Calu3 (cell line): ENCODE data around the gene G3BP1. TPM values are rescaled to one million over a fixed set of nuclear protein-coding genes. Genes with fewer than 3 reads are reported as not detected.

ENCODE experiments used
- BruUV-seq: library from RNA; stranded (reverse); fragments of 400-500 nt; replicated peaks from 2 replicates; lab custom pipeline; 2021; lab: Mats Ljungman, UMichigan
- CTCF ChIA-PET: fragments of 300-600 bp; sonication (Branson Sonifier 250); formaldehyde crosslinking; loops from one replicate; lab custom pipeline; 2022; ENCODE audit warnings: antibody characterized with exemption; lab: Charles Lee
- DNase-seq: peaks from one replicate; pipeline ENCODE4 v3.0.0; 2022
- H3K27ac Mint-ChIP-seq: one replicate; pipeline ENCODE4 v1.8.0; 2022; ENCODE audit warnings: mixed read lengths; ENCODE audit not compliant: unreplicated experiment
- H3K27me3 Mint-ChIP-seq: one replicate; pipeline ENCODE4 v1.8.0; 2022; ENCODE audit warnings: mixed read lengths; ENCODE audit not compliant: unreplicated experiment
- H3K36me3 Mint-ChIP-seq: one replicate; pipeline ENCODE4 v1.8.0; 2022; ENCODE audit warnings: mild to moderate bottlenecking, moderate library complexity, mixed read lengths; ENCODE audit not compliant: insufficient read depth, unreplicated experiment
- H3K4me1 Mint-ChIP-seq: one replicate; pipeline ENCODE4 v1.8.0; 2022; ENCODE audit warnings: mild to moderate bottlenecking, low read depth, mixed read lengths; ENCODE audit not compliant: unreplicated experiment
- H3K4me3 Mint-ChIP-seq: one replicate; pipeline ENCODE4 v1.8.0; 2022; ENCODE audit warnings: mild to moderate bottlenecking, low read depth, moderate library complexity, mixed read lengths; ENCODE audit not compliant: unreplicated experiment
- H3K9me3 Mint-ChIP-seq: one replicate; pipeline ENCODE4 v1.8.0; 2022; ENCODE audit warnings: low read depth, mixed read lengths; ENCODE audit not compliant: unreplicated experiment
- intact Hi-C: fragments of 100-400 bp; cut with micrococcal nuclease; formaldehyde crosslinking; loops from one replicate; pipeline ENCODE4 v1.10.0; 2022; ENCODE audit not compliant: unreplicated experiment
- total RNA-seq: library from RNA; stranded (reverse); gene quantifications from 2 replicates; pipeline ENCODE4 v1.2.3, GENCODE V29; 2022
- TF ChIP-seq, protein P1 (sequence below): fragments of 200-600 bp; IDR thresholded peaks from one replicate; pipeline ENCODE4 v1.8.0; 2022; ENCODE audit warnings: antibody characterized with exemption; ENCODE audit not compliant: unreplicated experiment

G3BP1 gene
- total RNA-seq, 1 experiment from 2014 or later, result 393 TPM

DNA sequence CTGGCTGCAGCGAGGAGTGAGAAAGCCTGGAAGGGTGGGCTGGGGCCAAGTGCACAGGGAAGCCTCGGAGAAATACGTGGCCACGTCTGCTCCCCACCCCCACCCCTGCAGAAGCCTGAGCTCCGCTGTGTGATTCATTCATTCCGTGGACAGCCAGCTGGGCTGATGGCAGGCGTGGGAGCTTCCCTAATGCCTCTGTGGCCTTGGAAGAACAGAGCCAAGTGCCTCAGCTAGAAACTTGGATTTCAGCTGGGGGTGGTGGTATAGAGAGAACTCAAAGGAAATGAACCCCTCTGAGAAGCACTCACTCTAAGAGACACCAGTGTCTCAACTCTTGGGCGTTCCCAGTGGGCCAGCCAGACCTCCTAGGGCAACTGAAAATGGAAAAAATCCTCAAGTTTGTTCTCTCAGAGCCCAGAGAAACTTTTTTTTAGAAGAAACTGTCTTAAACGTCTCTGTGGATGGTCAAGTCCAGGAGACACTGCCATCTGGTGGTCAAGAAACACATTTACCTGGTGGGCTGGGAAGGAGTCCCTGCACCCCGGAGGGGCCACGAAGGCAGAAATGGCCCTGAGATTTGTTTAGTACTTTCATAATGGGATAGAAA lies 31.3 kb upstream of the G3BP1 start:
- peak overlapping the region; percentile 60 for H3K27ac Mint-ChIP-seq
- H3K27me3 Mint-ChIP-seq, result no peaks in the 10 kb centered on the region
- no peaks in the 10 kb centered on the region for H3K9me3 Mint-ChIP-seq
- peaks cover 56% of the 10 kb centered on the region for H3K4me1 Mint-ChIP-seq
- TF ChIP-seq, protein P1, sequence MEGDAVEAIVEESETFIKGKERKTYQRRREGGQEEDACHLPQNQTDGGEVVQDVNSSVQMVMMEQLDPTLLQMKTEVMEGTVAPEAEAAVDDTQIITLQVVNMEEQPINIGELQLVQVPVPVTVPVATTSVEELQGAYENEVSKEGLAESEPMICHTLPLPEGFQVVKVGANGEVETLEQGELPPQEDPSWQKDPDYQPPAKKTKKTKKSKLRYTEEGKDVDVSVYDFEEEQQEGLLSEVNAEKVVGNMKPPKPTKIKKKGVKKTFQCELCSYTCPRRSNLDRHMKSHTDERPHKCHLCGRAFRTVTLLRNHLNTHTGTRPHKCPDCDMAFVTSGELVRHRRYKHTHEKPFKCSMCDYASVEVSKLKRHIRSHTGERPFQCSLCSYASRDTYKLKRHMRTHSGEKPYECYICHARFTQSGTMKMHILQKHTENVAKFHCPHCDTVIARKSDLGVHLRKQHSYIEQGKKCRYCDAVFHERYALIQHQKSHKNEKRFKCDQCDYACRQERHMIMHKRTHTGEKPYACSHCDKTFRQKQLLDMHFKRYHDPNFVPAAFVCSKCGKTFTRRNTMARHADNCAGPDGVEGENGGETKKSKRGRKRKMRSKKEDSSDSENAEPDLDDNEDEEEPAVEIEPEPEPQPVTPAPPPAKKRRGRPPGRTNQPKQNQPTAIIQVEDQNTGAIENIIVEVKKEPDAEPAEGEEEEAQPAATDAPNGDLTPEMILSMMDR, result peak; percentile 88
- peaks cover 46% of the 10 kb centered on the region for H3K36me3 Mint-ChIP-seq
- intact Hi-C loops, result loop anchor here (1.0 to 10.0 kb wide), 3 partner anchors 81 to 294 kb away; partner anchors contain the start of gene SLC36A1
- peak; percentile 74 for DNase-seq
- no TSS peak for BruUV-seq
- peak overlapping the region; percentile 18 for H3K4me3 Mint-ChIP-seq
- CTCF ChIA-PET, result interaction anchor here (1.3 to 3.8 kb wide), 6 partner anchors 10 to 88 kb away, joined by 3 to 48 read pairs (median 4); no protein-coding TSS in a partner anchor

DNA sequence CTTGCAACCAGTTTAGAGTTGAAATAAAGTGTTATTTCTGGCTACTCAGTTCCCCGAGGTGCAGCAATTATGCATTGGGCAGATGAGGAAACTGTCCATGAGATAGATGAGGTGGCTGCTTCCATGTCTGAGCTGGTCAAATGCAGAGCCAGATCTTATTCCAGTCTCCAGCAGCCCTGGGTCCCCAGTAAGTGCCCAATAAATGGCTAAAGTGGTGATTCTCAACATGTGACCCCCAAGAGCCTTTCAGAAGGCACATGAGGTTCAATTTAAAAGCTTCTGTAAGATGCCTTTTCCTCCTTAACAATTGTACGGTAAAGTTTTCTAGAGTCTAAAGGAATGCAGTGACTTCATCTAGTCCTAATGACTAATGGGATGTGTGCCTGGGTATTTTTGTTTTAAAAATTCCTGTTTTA lies 30.8 kb upstream of the G3BP1 start:
- CTCF ChIA-PET, result interaction anchor here (0.6 to 3.8 kb wide), 9 partner anchors 10 to 759 kb away, joined by 3 to 48 read pairs (median 6); partner anchors contain the start of gene G3BP1
- Mint-ChIP-seq H3K36me3 (peaks cover 49% of the 10 kb centered on the region), H3K4me1 (peaks cover 61% of the 10 kb centered on the region), H3K9me3 (no peaks in the 10 kb centered on the region), H3K27me3 (no peaks in the 10 kb centered on the region), H3K27ac (peak overlapping the region; percentile 60), H3K4me3 (peak overlapping the region; percentile 18)
- BruUV-seq, result no TSS peak
- intact Hi-C loops, result loop anchor here (1.0 to 10.0 kb wide), 4 partner anchors 30 to 294 kb away; partner anchors contain the start of genes G3BP1 and SLC36A1
- no peak for DNase-seq
- TF ChIP-seq, protein P1, result no peak

DNA sequence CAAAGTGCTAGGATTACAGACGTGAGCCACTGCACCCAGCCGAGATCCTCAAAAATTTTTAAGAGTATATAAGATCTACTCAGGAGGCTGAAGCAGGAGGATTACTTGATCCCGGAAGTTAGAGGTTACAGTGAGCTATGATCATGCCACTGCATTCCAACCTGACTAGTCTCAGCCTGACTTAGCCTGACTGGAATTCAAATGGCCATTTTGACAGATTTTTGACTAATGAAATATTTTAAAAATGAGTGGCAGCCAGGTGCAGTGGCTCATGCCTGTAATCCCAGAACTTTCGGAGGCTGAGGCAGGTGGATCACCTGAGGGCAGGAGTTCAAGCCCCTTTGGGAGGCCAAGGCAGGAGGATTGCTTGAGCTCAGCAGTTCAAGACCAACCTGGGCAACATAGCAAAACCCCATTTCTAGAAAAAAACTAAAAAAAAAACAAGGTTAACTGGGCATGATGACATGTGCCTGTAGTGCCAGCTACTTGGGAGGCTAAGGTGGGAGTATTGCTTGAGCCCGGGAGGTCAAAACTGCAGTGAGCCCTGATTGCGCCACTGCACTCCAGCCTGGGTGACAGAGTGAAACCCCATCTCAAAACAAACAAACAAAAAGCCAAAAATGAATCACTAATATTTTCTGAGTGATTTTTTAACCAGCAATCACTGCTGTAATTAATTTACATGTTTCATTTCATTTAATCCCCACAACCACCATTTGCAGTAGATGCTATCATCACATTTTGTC lies 29.9 kb upstream of the G3BP1 start:
- no TSS peak for BruUV-seq
- peak overlapping the region; percentile 8 for H3K4me3 Mint-ChIP-seq
- peak overlapping the region; percentile 60 for H3K27ac Mint-ChIP-seq
- H3K36me3 Mint-ChIP-seq, result peaks cover 49% of the 10 kb centered on the region
- CTCF ChIA-PET, result interaction anchor here (0.8 to 3.8 kb wide), 8 partner anchors 9 to 758 kb away, joined by 3 to 48 read pairs (median 6); partner anchors contain the start of gene G3BP1
- intact Hi-C loops, result loop anchor here (1.0 to 10.0 kb wide), 3 partner anchors 29 to 295 kb away; partner anchors contain the start of genes G3BP1 and SLC36A1
- DNase-seq, result peak; percentile 50
- no peaks in the 10 kb centered on the region for H3K27me3 Mint-ChIP-seq
- peaks cover 66% of the 10 kb centered on the region for H3K4me1 Mint-ChIP-seq
- TF ChIP-seq, protein P1, result no peak
- no peaks in the 10 kb centered on the region for H3K9me3 Mint-ChIP-seq

DNA sequence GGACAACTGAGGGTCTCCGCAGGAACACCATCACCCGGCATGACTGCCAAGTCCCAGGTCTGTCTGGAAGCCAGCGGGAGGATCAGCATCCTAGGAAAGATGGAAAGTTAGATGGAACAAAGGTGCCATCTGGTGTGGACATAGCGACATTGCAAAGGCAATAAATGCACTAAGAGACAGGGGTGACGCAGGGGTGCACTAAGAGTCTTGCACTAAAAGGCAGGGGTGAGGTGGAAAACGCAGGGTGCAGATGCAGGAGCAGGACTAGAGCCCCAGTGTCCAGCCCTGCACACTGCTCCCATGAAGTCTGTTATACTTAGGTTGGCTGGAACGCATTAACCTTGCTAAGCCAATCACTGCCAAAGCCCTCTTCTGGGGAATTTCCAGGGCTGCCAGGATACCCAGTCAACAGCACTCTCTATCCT lies 28.9 kb upstream of the G3BP1 start:
- H3K27ac Mint-ChIP-seq, result peak overlapping the region; percentile 60
- H3K9me3 Mint-ChIP-seq, result no peaks in the 10 kb centered on the region
- no peaks in the 10 kb centered on the region for H3K27me3 Mint-ChIP-seq
- no TSS peak for BruUV-seq
- intact Hi-C loops, result loop anchor here (10.0 kb wide), 1 partner anchor 218 kb away; no protein-coding TSS in a partner anchor
- CTCF ChIA-PET, result interaction anchor here (1.4 to 3.8 kb wide), 3 partner anchors 84 to 91 kb away, joined by 4 to 48 read pairs (median 18); no protein-coding TSS in a partner anchor
- H3K4me3 Mint-ChIP-seq, result no peak overlapping the region
- peak; percentile 35 for DNase-seq
- TF ChIP-seq, protein P1, result peak; percentile 64
- peaks cover 49% of the 10 kb centered on the region for H3K36me3 Mint-ChIP-seq
- peaks cover 66% of the 10 kb centered on the region for H3K4me1 Mint-ChIP-seq
